ENCODE measurements around the gene IKZF5. TPM values are rescaled to one million over a fixed set of nuclear protein-coding genes. Genes with fewer than 3 reads are reported as not detected.
A peak's percentile ranks its signal among the peaks of the same experiment; 100 is the strongest.

IKZF5 gene
- total and polyA plus RNA-seq, 4 donors, result 5.0 to 9.4 (median 7.2) TPM

GRCh38 chr10:122990278-122990677 lies 18.3 kb downstream of the IKZF5 start (continued):
- TF ChIP-seq GABPA (IDR thresholded peaks at IDR 0.05 in 1 of 2, conservative IDR thresholded peaks at IDR 0.05 in 1 of 2), result no peak
- TF ChIP-seq NR2F2 (IDR thresholded peaks at IDR 0.05), result no peak
- TF ChIP-seq TAF1 (conservative IDR thresholded peaks at IDR 0.05), result no peak
- no peak for TF ChIP-seq SP1 (IDR thresholded peaks at IDR 0.05)
- TF ChIP-seq JUND (IDR thresholded peaks at IDR 0.05), result no peak
- no peak for TF ChIP-seq EGR1 (IDR thresholded peaks at IDR 0.05; ENCODE audit: low read depth in 2 of 2)

DNA sequence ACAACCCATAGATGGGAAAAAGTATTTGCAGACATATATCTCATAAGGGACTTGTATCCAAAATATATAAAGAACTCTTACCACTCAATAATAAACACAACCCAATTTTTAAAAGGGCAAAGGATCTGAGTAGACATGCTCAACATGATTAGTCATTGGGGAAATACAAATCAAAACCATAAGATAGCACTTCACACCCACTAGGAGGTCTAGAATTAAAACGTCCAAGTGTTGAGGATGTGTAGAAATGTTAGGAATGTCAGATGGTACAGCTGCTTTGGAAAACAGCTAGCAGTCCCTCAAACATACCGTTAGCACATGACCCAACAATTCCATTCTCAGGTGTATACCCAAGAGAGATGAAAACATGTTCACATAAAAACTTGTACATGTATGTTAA lies 20.1 kb downstream of the IKZF5 start:
- Histone ChIP-seq H3K9me3 (ENCODE audit: control insufficient read depth in 4 of 4, low read length in 3 of 4) (no peaks in the 10 kb centered on the region), H3K4me1 (ENCODE audit: control insufficient read depth in 4 of 4, insufficient read depth in 4 of 4, low read length in 3 of 4) (peaks cover 5 to 33% (median 28%) of the 10 kb centered on the region in 4 donors), H3K36me3 (ENCODE audit: control insufficient read depth in 4 of 4, insufficient read depth in 3 of 4, low read depth in 1 of 4, low read length in 3 of 4) (peaks cover 0 to 10% (median 6%) of the 10 kb centered on the region in 4 donors), H3K4me3 (ENCODE audit: low read depth in 1 of 3, low read length in 3 of 3) (no peak overlapping the region), H3K27me3 (ENCODE audit: control insufficient read depth in 4 of 4, insufficient read depth in 4 of 4, low read length in 3 of 4) (no peaks in the 10 kb centered on the region), H3K27ac (ENCODE audit: low read depth in 1 of 2, low read length in 2 of 2) (no peak overlapping the region), H3K9ac (ENCODE audit: low read depth in 1 of 2, low read length in 2 of 2) (no peak overlapping the region)
- TF ChIP-seq JUND (IDR thresholded peaks at IDR 0.05) (no peak), ATF3 (IDR thresholded peaks at IDR 0.05) (no peak), HNF4G (IDR thresholded peaks at IDR 0.05) (no peak), SP1 (IDR thresholded peaks at IDR 0.05) (no peak), EGR1 (IDR thresholded peaks at IDR 0.05; ENCODE audit: low read depth in 2 of 2) (no peak)
- TF ChIP-seq, protein P1, sequence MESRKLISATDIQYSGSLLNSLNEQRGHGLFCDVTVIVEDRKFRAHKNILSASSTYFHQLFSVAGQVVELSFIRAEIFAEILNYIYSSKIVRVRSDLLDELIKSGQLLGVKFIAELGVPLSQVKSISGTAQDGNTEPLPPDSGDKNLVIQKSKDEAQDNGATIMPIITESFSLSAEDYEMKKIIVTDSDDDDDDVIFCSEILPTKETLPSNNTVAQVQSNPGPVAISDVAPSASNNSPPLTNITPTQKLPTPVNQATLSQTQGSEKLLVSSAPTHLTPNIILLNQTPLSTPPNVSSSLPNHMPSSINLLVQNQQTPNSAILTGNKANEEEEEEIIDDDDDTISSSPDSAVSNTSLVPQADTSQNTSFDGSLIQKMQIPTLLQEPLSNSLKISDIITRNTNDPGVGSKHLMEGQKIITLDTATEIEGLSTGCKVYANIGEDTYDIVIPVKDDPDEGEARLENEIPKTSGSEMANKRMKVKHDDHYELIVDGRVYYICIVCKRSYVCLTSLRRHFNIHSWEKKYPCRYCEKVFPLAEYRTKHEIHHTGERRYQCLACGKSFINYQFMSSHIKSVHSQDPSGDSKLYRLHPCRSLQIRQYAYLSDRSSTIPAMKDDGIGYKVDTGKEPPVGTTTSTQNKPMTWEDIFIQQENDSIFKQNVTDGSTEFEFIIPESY (IDR thresholded peaks at IDR 0.05), result no peak
- DNase-seq (ENCODE audit: low spot score), result no peak
- WGBS, result 88% methylated on average over 2 of the region's 2 CpGs

GRCh38 chr10:122986335-122986734 lies 22.3 kb downstream of the IKZF5 start:
- H3K9ac ChIP-seq (ENCODE audit: low read depth in 1 of 2, low read length in 2 of 2), result peak overlapping the region; percentile 7 to 50
- peaks cover 0 to 6% (median 0%) of the 10 kb centered on the region in 4 donors for H3K36me3 ChIP-seq (ENCODE audit: control insufficient read depth in 4 of 4, insufficient read depth in 3 of 4, low read depth in 1 of 4, low read length in 3 of 4)
- TF ChIP-seq, protein P1 (IDR thresholded peaks at IDR 0.05), result peak; percentile 46
- TF ChIP-seq ATF3 (IDR thresholded peaks at IDR 0.05) (no peak), HNF4G (IDR thresholded peaks at IDR 0.05) (no peak), GABPA (IDR thresholded peaks at IDR 0.05 in 1 of 2, conservative IDR thresholded peaks at IDR 0.05 in 1 of 2) (no peak), SP1 (IDR thresholded peaks at IDR 0.05) (peak; percentile 37), EGR1 (IDR thresholded peaks at IDR 0.05; ENCODE audit: low read depth in 2 of 2) (no peak), YY1 (IDR thresholded peaks at IDR 0.05) (peak; percentile 75), JUND (IDR thresholded peaks at IDR 0.05) (no peak), NR2F2 (IDR thresholded peaks at IDR 0.05) (no peak), TAF1 (conservative IDR thresholded peaks at IDR 0.05) (no peak), RXRA (IDR thresholded peaks at IDR 0.05) (peak in 1 of 2 donors; percentile 46), HNF4A (conservative IDR thresholded peaks at IDR 0.05) (peak in 1 of 2 donors; percentile 38), RAD21 (IDR thresholded peaks at IDR 0.05) (peak; percentile 10 to 25), FOXA1 (IDR thresholded peaks at IDR 0.05) (no peak), FOXA2 (IDR thresholded peaks at IDR 0.05) (no peak)
- TF ChIP-seq, protein P2, sequence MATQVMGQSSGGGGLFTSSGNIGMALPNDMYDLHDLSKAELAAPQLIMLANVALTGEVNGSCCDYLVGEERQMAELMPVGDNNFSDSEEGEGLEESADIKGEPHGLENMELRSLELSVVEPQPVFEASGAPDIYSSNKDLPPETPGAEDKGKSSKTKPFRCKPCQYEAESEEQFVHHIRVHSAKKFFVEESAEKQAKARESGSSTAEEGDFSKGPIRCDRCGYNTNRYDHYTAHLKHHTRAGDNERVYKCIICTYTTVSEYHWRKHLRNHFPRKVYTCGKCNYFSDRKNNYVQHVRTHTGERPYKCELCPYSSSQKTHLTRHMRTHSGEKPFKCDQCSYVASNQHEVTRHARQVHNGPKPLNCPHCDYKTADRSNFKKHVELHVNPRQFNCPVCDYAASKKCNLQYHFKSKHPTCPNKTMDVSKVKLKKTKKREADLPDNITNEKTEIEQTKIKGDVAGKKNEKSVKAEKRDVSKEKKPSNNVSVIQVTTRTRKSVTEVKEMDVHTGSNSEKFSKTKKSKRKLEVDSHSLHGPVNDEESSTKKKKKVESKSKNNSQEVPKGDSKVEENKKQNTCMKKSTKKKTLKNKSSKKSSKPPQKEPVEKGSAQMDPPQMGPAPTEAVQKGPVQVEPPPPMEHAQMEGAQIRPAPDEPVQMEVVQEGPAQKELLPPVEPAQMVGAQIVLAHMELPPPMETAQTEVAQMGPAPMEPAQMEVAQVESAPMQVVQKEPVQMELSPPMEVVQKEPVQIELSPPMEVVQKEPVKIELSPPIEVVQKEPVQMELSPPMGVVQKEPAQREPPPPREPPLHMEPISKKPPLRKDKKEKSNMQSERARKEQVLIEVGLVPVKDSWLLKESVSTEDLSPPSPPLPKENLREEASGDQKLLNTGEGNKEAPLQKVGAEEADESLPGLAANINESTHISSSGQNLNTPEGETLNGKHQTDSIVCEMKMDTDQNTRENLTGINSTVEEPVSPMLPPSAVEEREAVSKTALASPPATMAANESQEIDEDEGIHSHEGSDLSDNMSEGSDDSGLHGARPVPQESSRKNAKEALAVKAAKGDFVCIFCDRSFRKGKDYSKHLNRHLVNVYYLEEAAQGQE (IDR thresholded peaks at IDR 0.05), result peak; percentile 51
- TF ChIP-seq, protein P3, sequence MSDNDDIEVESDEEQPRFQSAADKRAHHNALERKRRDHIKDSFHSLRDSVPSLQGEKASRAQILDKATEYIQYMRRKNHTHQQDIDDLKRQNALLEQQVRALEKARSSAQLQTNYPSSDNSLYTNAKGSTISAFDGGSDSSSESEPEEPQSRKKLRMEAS (IDR thresholded peaks at IDR 0.05), result peak; percentile 31
- TF ChIP-seq, protein P4, sequence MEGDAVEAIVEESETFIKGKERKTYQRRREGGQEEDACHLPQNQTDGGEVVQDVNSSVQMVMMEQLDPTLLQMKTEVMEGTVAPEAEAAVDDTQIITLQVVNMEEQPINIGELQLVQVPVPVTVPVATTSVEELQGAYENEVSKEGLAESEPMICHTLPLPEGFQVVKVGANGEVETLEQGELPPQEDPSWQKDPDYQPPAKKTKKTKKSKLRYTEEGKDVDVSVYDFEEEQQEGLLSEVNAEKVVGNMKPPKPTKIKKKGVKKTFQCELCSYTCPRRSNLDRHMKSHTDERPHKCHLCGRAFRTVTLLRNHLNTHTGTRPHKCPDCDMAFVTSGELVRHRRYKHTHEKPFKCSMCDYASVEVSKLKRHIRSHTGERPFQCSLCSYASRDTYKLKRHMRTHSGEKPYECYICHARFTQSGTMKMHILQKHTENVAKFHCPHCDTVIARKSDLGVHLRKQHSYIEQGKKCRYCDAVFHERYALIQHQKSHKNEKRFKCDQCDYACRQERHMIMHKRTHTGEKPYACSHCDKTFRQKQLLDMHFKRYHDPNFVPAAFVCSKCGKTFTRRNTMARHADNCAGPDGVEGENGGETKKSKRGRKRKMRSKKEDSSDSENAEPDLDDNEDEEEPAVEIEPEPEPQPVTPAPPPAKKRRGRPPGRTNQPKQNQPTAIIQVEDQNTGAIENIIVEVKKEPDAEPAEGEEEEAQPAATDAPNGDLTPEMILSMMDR (IDR thresholded peaks at IDR 0.05; ENCODE audit: low read depth, low read length, missing input control), result no peak
- no peak for DNase-seq (ENCODE audit: low spot score)
- H3K9me3 ChIP-seq (ENCODE audit: control insufficient read depth in 4 of 4, low read length in 3 of 4), result no peaks in the 10 kb centered on the region
- H3K27me3 ChIP-seq (ENCODE audit: control insufficient read depth in 4 of 4, insufficient read depth in 4 of 4, low read length in 3 of 4), result no peaks in the 10 kb centered on the region
- H3K4me1 ChIP-seq (ENCODE audit: control insufficient read depth in 4 of 4, insufficient read depth in 4 of 4, low read length in 3 of 4), result peaks cover 5 to 49% (median 38%) of the 10 kb centered on the region in 4 donors
- WGBS, result 39% methylated on average over 6 of the region's 6 CpGs
- peak overlapping the region; percentile 23 to 44 for H3K27ac ChIP-seq (ENCODE audit: low read depth in 1 of 2, low read length in 2 of 2)
- no peak overlapping the region for H3K4me3 ChIP-seq (ENCODE audit: low read depth in 1 of 3, low read length in 3 of 3)

Measured in liver (tissue), 9 donors.